ENCODE data around the gene STOM. TPM values are rescaled to one million over a fixed set of nuclear protein-coding genes. Genes with fewer than 3 reads are reported as not detected.

STOM gene
- total RNA-seq, 2 donors from 2014 or later = 58.7 to 110 TPM

GRCh38 chr9:121310571-121310970 lies 59.5 kb downstream of the STOM start:
- peaks cover 12% of the 10 kb centered on the region for H3K36me3 ChIP-seq
- H3K9me3 ChIP-seq = no peaks in the 10 kb centered on the region
- no peak overlapping the region for H3K9ac ChIP-seq (ENCODE audit: low read depth in 2 of 2, low read length in 2 of 2)
- no peak overlapping the region for H3K4me3 ChIP-seq
- H3K27ac ChIP-seq = no peak overlapping the region
- intact Hi-C loops (cut with DNase I) = no loop called here
- DNase-seq = no peak
- no peak for TF ChIP-seq CTCF (IDR thresholded peaks at IDR 0.05)
- H3K27me3 ChIP-seq = no peaks in the 10 kb centered on the region
- no peaks in the 10 kb centered on the region for H3K4me1 ChIP-seq

- intact Hi-C loops (cut with DNase I) = no loop called here
- H3K27ac ChIP-seq = no peak overlapping the region
- no peak for TF ChIP-seq CTCF (IDR thresholded peaks at IDR 0.05)
- no peak overlapping the region for H3K9ac ChIP-seq (ENCODE audit: low read depth in 2 of 2, low read length in 2 of 2)
- no peak overlapping the region for H3K4me3 ChIP-seq
- no peak for DNase-seq
- no peaks in the 10 kb centered on the region for H3K4me1 ChIP-seq
- H3K27me3 ChIP-seq = no peaks in the 10 kb centered on the region
- H3K9me3 ChIP-seq = no peaks in the 10 kb centered on the region
- peaks cover 12% of the 10 kb centered on the region for H3K36me3 ChIP-seq
Observed at GRCh38 chr9:121309833-121310425, 60.1 kb downstream of the STOM start.

GRCh38 chr9:121309171-121309570 lies 60.9 kb downstream of the STOM start:
- Histone ChIP-seq H3K4me1 (no peaks in the 10 kb centered on the region), H3K9ac (ENCODE audit: low read depth in 2 of 2, low read length in 2 of 2) (no peak overlapping the region), H3K9me3 (no peaks in the 10 kb centered on the region), H3K27me3 (no peaks in the 10 kb centered on the region), H3K4me3 (no peak overlapping the region), H3K27ac (no peak overlapping the region), H3K36me3 (peaks cover 12% of the 10 kb centered on the region)
- no peak for DNase-seq
- TF ChIP-seq CTCF (IDR thresholded peaks at IDR 0.05) = no peak
- intact Hi-C loops (cut with DNase I) = no loop called here

- no peak overlapping the region for H3K27ac ChIP-seq
- no peak for TF ChIP-seq CTCF (IDR thresholded peaks at IDR 0.05)
- H3K4me1 ChIP-seq = peaks cover 2% of the 10 kb centered on the region
- no peak overlapping the region for H3K4me3 ChIP-seq
- DNase-seq = no peak
- intact Hi-C loops (cut with DNase I) = no loop called here
- no peak overlapping the region for H3K9ac ChIP-seq (ENCODE audit: low read depth in 2 of 2, low read length in 2 of 2)
- H3K36me3 ChIP-seq = peaks cover 12% of the 10 kb centered on the region
- H3K9me3 ChIP-seq = no peaks in the 10 kb centered on the region
- H3K27me3 ChIP-seq = no peaks in the 10 kb centered on the region
Observed at GRCh38 chr9:121308765-121309164, 61.3 kb downstream of the STOM start.

GRCh38 chr9:121307976-121308375 lies 62.1 kb downstream of the STOM start:
- Histone ChIP-seq H3K36me3 (peaks cover 12% of the 10 kb centered on the region), H3K27ac (no peak overlapping the region), H3K9ac (ENCODE audit: low read depth in 2 of 2, low read length in 2 of 2) (no peak overlapping the region), H3K9me3 (no peaks in the 10 kb centered on the region), H3K27me3 (no peaks in the 10 kb centered on the region), H3K4me1 (peaks cover 3% of the 10 kb centered on the region), H3K4me3 (no peak overlapping the region)
- no peak for TF ChIP-seq CTCF (IDR thresholded peaks at IDR 0.05)
- intact Hi-C loops (cut with DNase I) = no loop called here
- DNase-seq = no peak
